GM12878 (cell line): ENCODE measurements around the gene DCLRE1B. TPM values are rescaled to one million over a fixed set of nuclear protein-coding genes. Genes with fewer than 3 reads are reported as not detected.

Experiments used
- ATAC-seq: fragments of 200-7000 bp; cut with Tn5 transposase; 3 replicates; pipeline ENCODE4 v1.9.1; 2020; ENCODE audit warnings: mild to moderate bottlenecking, moderate library complexity
- BruUV-seq: library from RNA; stranded (reverse); fragments of 400-500 nt; replicated peaks from 2 replicates; lab custom pipeline; 2021; lab: Mats Ljungman, UMichigan
- CTCF ChIA-PET: fragments of 300-600 bp; sonication (Branson Sonifier 250); formaldehyde crosslinking; extraction: SDS; loops from one replicate; lab custom pipeline; 2021; ENCODE audit warnings: inconsistent platforms; lab: Yijun Ruan, JAX
- POLR2A ChIA-PET: fragments of 350-600 bp; formaldehyde crosslinking; extraction: SDS; loops from one replicate; lab custom pipeline; 2021; ENCODE audit warnings: inconsistent platforms; lab: Charles Lee
- RAD21 ChIA-PET: fragments of 300-600 bp; sonication (Branson Sonifier 250); formaldehyde crosslinking; loops from one replicate; lab custom pipeline; 2023; ENCODE audit warnings: antibody characterized with exemption; ENCODE audit not compliant: unreplicated experiment; lab: Charles Lee
- SMC1A ChIA-PET: fragments of 300-600 bp; sonication (Branson Sonifier 250); formaldehyde crosslinking; loops from one replicate; lab custom pipeline; 2023; ENCODE audit not compliant: unreplicated experiment, uncharacterized antibody; lab: Charles Lee
- DNase-seq: peaks from one replicate; pipeline ENCODE4 v3.0.0-alpha.2; 2011; ENCODE audit warnings: low read depth, low spot score
- FAIRE-seq: peaks from 3 replicates; lab custom pipeline; 2011; peaks lifted over from hg19 to GRCh38; lab: Jason Lieb, UNC
- H2AFZ ChIP-seq: 2 replicates; pipeline ENCODE4 v1.6.0; 2011; ENCODE audit warnings: low read depth, low read length, control low read depth; ENCODE audit not compliant: control insufficient read depth
- H3K27ac ChIP-seq: 2 replicates; pipeline ENCODE4 v1.5.1; 2011; ENCODE audit warnings: control low read depth; ENCODE audit not compliant: control insufficient read depth, insufficient read depth
- H3K27me3 ChIP-seq, 2 experiments: replicated peaks in 1 of 2; 2 replicates each; pipeline versions ENCODE4 v1.6.0 to v1.6.1; 2011; ENCODE audit warnings: low read length in 1 of 2; ENCODE audit not compliant: control insufficient read depth in 2 of 2, insufficient read depth in 2 of 2
- H3K36me3 ChIP-seq, 2 experiments: 2 replicates each; pipeline ENCODE4 v1.5.1; 2011; ENCODE audit warnings: low read length in 1 of 2; ENCODE audit not compliant: control insufficient read depth in 2 of 2, insufficient read depth in 2 of 2
- H3K4me1 ChIP-seq: 2 replicates; pipeline ENCODE4 v1.6.1; 2011; ENCODE audit warnings: mild to moderate bottlenecking, low read length, moderate library complexity, mixed read lengths; ENCODE audit not compliant: control insufficient read depth, insufficient read depth
- H3K4me2 ChIP-seq: 2 replicates; pipeline ENCODE4 v1.6.0; 2011; ENCODE audit warnings: control low read depth; ENCODE audit not compliant: control insufficient read depth, insufficient read depth
- H3K4me3 ChIP-seq: fragments of 200-600 bp; sonication (generic); 2 replicates; pipeline ENCODE4 v1.5.1; 2016
- H3K79me2 ChIP-seq: 2 replicates; pipeline ENCODE4 v1.6.0; 2011; ENCODE audit warnings: low read length; ENCODE audit not compliant: control insufficient read depth, insufficient read depth
- H3K9ac ChIP-seq: 2 replicates; pipeline ENCODE4 v1.8.0; 2011; ENCODE audit warnings: low read length, control low read depth, mixed read lengths; ENCODE audit not compliant: control insufficient read depth, insufficient read depth
- H3K9me3 ChIP-seq: replicated peaks from 3 replicates; pipeline ENCODE4 v1.5.1; 2011; ENCODE audit warnings: mild to moderate bottlenecking, low read length; ENCODE audit not compliant: control insufficient read depth, insufficient read depth
- H4K20me1 ChIP-seq: 2 replicates; pipeline ENCODE4 v1.6.0; 2011; ENCODE audit not compliant: control insufficient read depth, insufficient read depth
- CREB1 ChIP-seq: IDR thresholded peaks from 2 replicates; pipeline ENCODE4 v1.6.1; 2012; ENCODE audit warnings: low read depth, mild to moderate bottlenecking, inconsistent platforms
- EP300 ChIP-seq, 2 experiments: fragments of 150-350 bp in 1 of 2; IDR thresholded peaks; 2 replicates each; pipeline ENCODE4 v1.6.1; 2011 to 2012; ENCODE audit warnings: low read depth in 2 of 2, low read length in 2 of 2, borderline replicate concordance in 1 of 2, improper control_type of control experiment in 1 of 2, inconsistent platforms in 1 of 2; ENCODE audit not compliant: control insufficient read depth in 1 of 2
- EZH2 ChIP-seq: IDR thresholded peaks from 2 replicates; pipeline ENCODE4 v1.6.1; 2012; ENCODE audit warnings: low read depth, mild to moderate bottlenecking, control low read depth, inconsistent platforms, low read length, borderline replicate concordance; ENCODE audit not compliant: control insufficient read depth
- HCFC1 ChIP-seq: fragments of 150-350 bp; IDR thresholded peaks from 2 replicates; pipeline ENCODE4 v1.6.1; 2014; ENCODE audit warnings: low read length
- IKZF1 ChIP-seq: fragments of 450-650 bp; conservative IDR thresholded peaks from 2 replicates; pipeline ENCODE4 v1.6.1; 2017; ENCODE audit warnings: antibody characterized with exemption, mild to moderate bottlenecking
- KAT2A ChIP-seq: conservative IDR thresholded peaks from 2 replicates; pipeline ENCODE4 v1.6.1; 2011; ENCODE audit warnings: low read depth, low read length; ENCODE audit not compliant: control insufficient read depth
- NFIC ChIP-seq: IDR thresholded peaks from 2 replicates; pipeline ENCODE4 v1.6.1; 2012; ENCODE audit warnings: low read depth, mild to moderate bottlenecking, inconsistent platforms, low read length, moderate library complexity
- RAD51 ChIP-seq: fragments of 450-650 bp; IDR thresholded peaks from 2 replicates; pipeline ENCODE4 v1.6.1; 2016; ENCODE audit warnings: moderate library complexity, mild to moderate bottlenecking, inconsistent platforms
- SMC3 ChIP-seq: IDR thresholded peaks from 2 replicates; pipeline ENCODE4 v1.6.1; 2011; ENCODE audit warnings: low read length, improper control_type of control experiment, borderline replicate concordance
- TARDBP ChIP-seq: IDR thresholded peaks from 2 replicates; pipeline ENCODE4 v1.6.1; 2016; ENCODE audit warnings: borderline replicate concordance
- YBX1 ChIP-seq: fragments of 450-650 bp; IDR thresholded peaks from 2 replicates; pipeline ENCODE4 v1.6.1; 2016; ENCODE audit warnings: antibody characterized with exemption
- ZNF622 ChIP-seq: fragments of 450-650 bp; IDR thresholded peaks from 2 replicates; pipeline ENCODE4 v1.6.1; 2017; ENCODE audit warnings: mild to moderate bottlenecking, inconsistent platforms
- WGBS: methylation state at CpG from one replicate; pipeline ENCODE4 v1.1.6; 2016; ENCODE audit warnings: low lambda C conversion rate; ENCODE audit not compliant: insufficient replicate concordance, insufficient coverage; ENCODE audit errors: missing lambda C conversion rate; 5-methylcytosine and 5-hydroxymethylcytosine counted together
- in situ Hi-C: fragments of 300-500 bp; cut with MboI; formaldehyde crosslinking; loops from 9 replicates; pipeline ENCODE4 v1.14.3; 2018; ENCODE audit warnings: mixed read lengths
- intact Hi-C: fragments of 100-400 bp; cut with micrococcal nuclease; formaldehyde crosslinking; loops from one replicate; pipeline ENCODE4 v1.14.2; 2022; ENCODE audit not compliant: unreplicated experiment
- polyA plus RNA-seq, 11 experiments: library from polyadenylated mRNA; depleted of rRNA in 4 of 11; unstranded in 6 of 11; stranded (reverse) in 5 of 11; fragments of >200 nt; fragmentation: Nextera tagmentation in 4 of 11; fragmentation: Illumina TruSeq in 1 of 11; extraction: Ambion mirVana in 4 of 11; extraction: Trizol in 1 of 11; gene quantifications; 1 replicate in 1 of 11; 2 replicates in 10 of 11; pipeline versions ENCODE4 v1.2.1 to v1.2.3, GENCODE V29; 2011 to 2016; ENCODE audit warnings: inconsistent platforms in 2 of 11, missing spikeins in 2 of 11, low read depth in 1 of 11
- total RNA-seq, 4 experiments: library from RNA; depleted of rRNA in 3 of 4; stranded (reverse); fragments of >200 nt in 3 of 4; fragmentation: Illumina TruSeq in 1 of 4; extraction: Trizol in 1 of 4; gene quantifications; 2 replicates each; pipeline versions ENCODE4 v1.2.1 to v1.2.3, GENCODE V29; 2013 to 2021
- TF ChIP-seq, protein P1 (sequence below): fragments of 450-650 bp; conservative IDR thresholded peaks from 2 replicates; pipeline ENCODE4 v1.6.1; 2017; ENCODE audit warnings: mild to moderate bottlenecking, moderate library complexity
- TF ChIP-seq, protein P2 (sequence below): fragments of 450-650 bp; IDR thresholded peaks from 2 replicates; pipeline ENCODE4 v1.6.1; 2017; ENCODE audit warnings: mild to moderate bottlenecking, moderate library complexity

DCLRE1B gene
- total and polyA plus RNA-seq, 10 of the 15 experiments (the other 5 are each of a cell fraction or from before 2014, with no cell fraction given): 5.4 to 18.3 (median 13.4) TPM

DNA sequence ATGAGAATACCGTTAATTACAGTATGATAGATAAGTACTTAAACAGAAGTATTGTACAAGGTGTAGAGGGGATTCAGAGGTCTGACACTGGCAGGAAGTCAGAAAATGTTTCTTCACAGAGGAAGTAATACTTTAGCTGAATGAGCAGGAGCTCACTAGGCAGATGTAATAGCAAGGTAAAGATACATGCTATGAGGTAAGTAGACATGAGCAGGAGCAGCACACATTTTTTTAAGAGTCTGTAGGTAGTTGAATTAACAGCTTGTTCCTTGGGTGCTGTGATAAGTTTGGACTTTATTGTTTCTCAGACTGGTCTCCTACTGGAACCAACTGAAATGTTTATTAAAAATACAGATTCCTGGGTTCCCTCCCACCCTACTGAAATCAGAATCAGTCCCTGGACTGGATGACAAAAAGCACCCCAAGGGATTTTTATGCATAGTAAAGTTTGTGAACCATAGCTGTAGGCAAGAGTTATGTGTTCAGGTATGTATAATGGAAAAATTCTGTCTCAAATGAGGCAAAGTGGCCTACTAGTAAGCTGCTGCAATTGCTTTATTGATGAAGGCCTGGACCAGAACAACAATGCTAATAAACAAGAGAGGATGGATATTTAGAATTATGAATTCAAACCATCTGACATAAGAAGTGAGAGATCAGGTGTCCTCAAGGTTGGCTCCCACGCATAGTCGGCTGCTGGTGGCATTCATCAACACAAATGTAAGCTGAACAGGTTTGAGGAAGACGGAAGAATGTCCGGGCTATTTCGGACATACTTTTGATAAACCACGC lies 1.4 kb upstream of the DCLRE1B start (continued):
- TF ChIP-seq TARDBP: no peak
- TF ChIP-seq SMC3: no peak

DNA sequence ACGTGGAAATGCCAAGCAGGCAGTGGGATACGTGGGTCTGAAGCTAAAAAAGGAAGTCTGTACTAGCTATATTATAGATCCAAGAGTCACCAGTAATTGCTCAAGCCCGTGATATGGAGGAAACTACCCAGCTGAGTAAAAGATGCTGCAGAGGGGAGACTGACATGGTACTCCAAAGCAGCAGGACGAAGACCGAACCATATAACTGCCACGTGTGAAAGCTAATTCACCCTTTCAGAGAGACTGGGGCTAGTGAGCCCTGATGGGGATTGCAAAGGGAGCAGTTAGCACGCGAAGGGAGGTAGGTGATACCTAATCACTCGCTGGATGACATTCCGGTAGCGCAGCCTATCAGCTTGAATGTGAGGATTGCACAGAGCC lies 843 bp upstream of the DCLRE1B start:
- CTCF ChIA-PET: interaction anchor here (0.6 to 7.7 kb wide), 18 partner anchors 11 to 92 kb away, joined by 3 to 79 read pairs (median 6); partner anchors contain the start of genes HIPK1, OLFML3 and RSBN1
- Histone ChIP-seq H3K4me3 (peak overlapping the region; percentile 88), H3K27ac (peak overlapping the region; percentile 88), H2AFZ (peak overlapping the region; percentile 91), H3K27me3 (no peaks in the 10 kb centered on the region), H3K36me3 (peaks cover 1 to 14% of the 10 kb centered on the region in 2 experiments; a peak in 2 of 4 replicates), H3K4me2 (peak overlapping the region; percentile 96), H3K9ac (peak overlapping the region; percentile 85), H3K9me3 (no peaks in the 10 kb centered on the region), H4K20me1 (no peaks in the 10 kb centered on the region), H3K79me2 (peaks cover 38% of the 10 kb centered on the region), H3K4me1 (peaks cover 3% of the 10 kb centered on the region)
- in situ Hi-C loops (loop anchor here (5.0 kb wide), 1 partner anchor 67 kb away; no protein-coding TSS in a partner anchor), intact Hi-C loops (loop anchor here (2.0 to 10.0 kb wide), 2 partner anchors 45 to 149 kb away; partner anchors contain the start of gene PHTF1)
- ATAC-seq (peak; percentile 48), DNase-seq (no peak), FAIRE-seq (peak; percentile 72)
- WGBS: 1% methylated on average over 11 of the region's 11 CpGs
- POLR2A ChIA-PET: interaction anchor here (0.7 to 5.8 kb wide), 20 partner anchors 9 to 145 kb away, joined by 3 to 68 read pairs (median 4); partner anchors contain the start of genes BCL2L15, HIPK1 and PHTF1
- BruUV-seq: TSS peak; percentile 75
- SMC1A ChIA-PET: interaction anchor here (0.7 to 7.9 kb wide), 35 partner anchors 9 to 772 kb away, joined by 3 to 205 read pairs (median 5); partner anchors contain the start of genes BCL2L15, HIPK1 and PHTF1
- RAD21 ChIA-PET: interaction anchor here (0.8 to 4.0 kb wide), 17 partner anchors 15 to 1189 kb away, joined by 3 to 110 read pairs (median 7); partner anchors contain the start of genes BCL2L15, HIPK1, PHTF1 and RSBN1
- no peak for TF ChIP-seq ZNF622
- no peak for TF ChIP-seq EP300 (IDR thresholded peaks at IDR 0.05; ENCODE audit: borderline replicate concordance in 1 of 2, control insufficient read depth in 1 of 2, low read depth in 2 of 2, low read length in 2 of 2)
- TF ChIP-seq, protein P1, sequence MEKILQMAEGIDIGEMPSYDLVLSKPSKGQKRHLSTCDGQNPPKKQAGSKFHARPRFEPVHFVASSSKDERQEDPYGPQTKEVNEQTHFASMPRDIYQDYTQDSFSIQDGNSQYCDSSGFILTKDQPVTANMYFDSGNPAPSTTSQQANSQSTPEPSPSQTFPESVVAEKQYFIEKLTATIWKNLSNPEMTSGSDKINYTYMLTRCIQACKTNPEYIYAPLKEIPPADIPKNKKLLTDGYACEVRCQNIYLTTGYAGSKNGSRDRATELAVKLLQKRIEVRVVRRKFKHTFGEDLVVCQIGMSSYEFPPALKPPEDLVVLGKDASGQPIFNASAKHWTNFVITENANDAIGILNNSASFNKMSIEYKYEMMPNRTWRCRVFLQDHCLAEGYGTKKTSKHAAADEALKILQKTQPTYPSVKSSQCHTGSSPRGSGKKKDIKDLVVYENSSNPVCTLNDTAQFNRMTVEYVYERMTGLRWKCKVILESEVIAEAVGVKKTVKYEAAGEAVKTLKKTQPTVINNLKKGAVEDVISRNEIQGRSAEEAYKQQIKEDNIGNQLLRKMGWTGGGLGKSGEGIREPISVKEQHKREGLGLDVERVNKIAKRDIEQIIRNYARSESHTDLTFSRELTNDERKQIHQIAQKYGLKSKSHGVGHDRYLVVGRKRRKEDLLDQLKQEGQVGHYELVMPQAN: peak; percentile 69
- TF ChIP-seq KAT2A: no peak
- TF ChIP-seq YBX1: no peak
- no peak for TF ChIP-seq NFIC
- TF ChIP-seq, protein P2, sequence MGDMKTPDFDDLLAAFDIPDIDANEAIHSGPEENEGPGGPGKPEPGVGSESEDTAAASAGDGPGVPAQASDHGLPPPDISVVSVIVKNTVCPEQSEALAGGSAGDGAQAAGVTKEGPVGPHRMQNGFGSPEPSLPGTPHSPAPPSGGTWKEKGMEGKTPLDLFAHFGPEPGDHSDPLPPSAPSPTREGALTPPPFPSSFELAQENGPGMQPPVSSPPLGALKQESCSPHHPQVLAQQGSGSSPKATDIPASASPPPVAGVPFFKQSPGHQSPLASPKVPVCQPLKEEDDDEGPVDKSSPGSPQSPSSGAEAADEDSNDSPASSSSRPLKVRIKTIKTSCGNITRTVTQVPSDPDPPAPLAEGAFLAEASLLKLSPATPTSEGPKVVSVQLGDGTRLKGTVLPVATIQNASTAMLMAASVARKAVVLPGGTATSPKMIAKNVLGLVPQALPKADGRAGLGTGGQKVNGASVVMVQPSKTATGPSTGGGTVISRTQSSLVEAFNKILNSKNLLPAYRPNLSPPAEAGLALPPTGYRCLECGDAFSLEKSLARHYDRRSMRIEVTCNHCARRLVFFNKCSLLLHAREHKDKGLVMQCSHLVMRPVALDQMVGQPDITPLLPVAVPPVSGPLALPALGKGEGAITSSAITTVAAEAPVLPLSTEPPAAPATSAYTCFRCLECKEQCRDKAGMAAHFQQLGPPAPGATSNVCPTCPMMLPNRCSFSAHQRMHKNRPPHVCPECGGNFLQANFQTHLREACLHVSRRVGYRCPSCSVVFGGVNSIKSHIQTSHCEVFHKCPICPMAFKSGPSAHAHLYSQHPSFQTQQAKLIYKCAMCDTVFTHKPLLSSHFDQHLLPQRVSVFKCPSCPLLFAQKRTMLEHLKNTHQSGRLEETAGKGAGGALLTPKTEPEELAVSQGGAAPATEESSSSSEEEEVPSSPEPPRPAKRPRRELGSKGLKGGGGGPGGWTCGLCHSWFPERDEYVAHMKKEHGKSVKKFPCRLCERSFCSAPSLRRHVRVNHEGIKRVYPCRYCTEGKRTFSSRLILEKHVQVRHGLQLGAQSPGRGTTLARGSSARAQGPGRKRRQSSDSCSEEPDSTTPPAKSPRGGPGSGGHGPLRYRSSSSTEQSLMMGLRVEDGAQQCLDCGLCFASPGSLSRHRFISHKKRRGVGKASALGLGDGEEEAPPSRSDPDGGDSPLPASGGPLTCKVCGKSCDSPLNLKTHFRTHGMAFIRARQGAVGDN: peak; percentile 46; the same call in 1 of the 2 replicates
- no peak for TF ChIP-seq CREB1
- TF ChIP-seq EZH2: no peak
- TF ChIP-seq IKZF1: no peak
- no peak for TF ChIP-seq HCFC1
- no peak for TF ChIP-seq RAD51
